Neuronal stem cell (in vitro differentiated cells): Measurements from ENCODE around the gene MYO16.

ENCODE experiments used
- DNase-seq: peaks from one replicate; pipeline ENCODE4 v3.0.0-alpha.2; 2013; ENCODE audit warnings: low spot score
- H2AFZ ChIP-seq: one replicate; pipeline ENCODE4 v1.6.1; 2013; ENCODE audit warnings: mild to moderate bottlenecking, low read length, inconsistent platforms
- H2AK5ac ChIP-seq: 2 replicates; pipeline ENCODE4 v1.6.1; 2013; ENCODE audit warnings: low read depth, mild to moderate bottlenecking, inconsistent platforms, low read length, moderate library complexity, mixed read lengths
- H2BK120ac ChIP-seq: 2 replicates; pipeline ENCODE4 v1.6.1; 2013; ENCODE audit warnings: low read depth, mild to moderate bottlenecking, inconsistent platforms, low read length, moderate library complexity, mixed read lengths
- H2BK12ac ChIP-seq: one replicate; pipeline ENCODE4 v1.6.1; 2013; ENCODE audit warnings: low read length, inconsistent platforms
- H2BK15ac ChIP-seq: 2 replicates; pipeline ENCODE4 v1.6.1; 2013; ENCODE audit warnings: mild to moderate bottlenecking, low read length, inconsistent platforms, mixed read lengths
- H2BK5ac ChIP-seq: one replicate; pipeline ENCODE4 v1.6.1; 2013; ENCODE audit warnings: inconsistent platforms, mild to moderate bottlenecking, low read length, moderate library complexity
- H3K14ac ChIP-seq: one replicate; pipeline ENCODE4 v1.6.1; 2013; ENCODE audit warnings: low read length, inconsistent platforms
- H3K18ac ChIP-seq: 2 replicates; pipeline ENCODE4 v1.6.1; 2013; ENCODE audit warnings: low read length, inconsistent platforms
- H3K23ac ChIP-seq: 2 replicates; pipeline ENCODE4 v1.6.1; 2013; ENCODE audit warnings: low read depth, mild to moderate bottlenecking, mixed read lengths, low read length, inconsistent platforms; ENCODE audit not compliant: poor library complexity
- H3K27ac ChIP-seq: replicated peaks from 3 replicates; pipeline ENCODE4 v1.5.1; 2013; ENCODE audit warnings: low read length, inconsistent platforms
- H3K27me3 ChIP-seq, 3 experiments: 2 replicates each; pipeline ENCODE4 v1.6.1; 2013; ENCODE audit warnings: low read length in 3 of 3, mild to moderate bottlenecking in 2 of 3, inconsistent platforms in 1 of 3, low read depth in 1 of 3, mixed read lengths in 1 of 3, moderate library complexity in 1 of 3; ENCODE audit not compliant: control insufficient read depth in 3 of 3, insufficient read depth in 3 of 3
- H3K36me3 ChIP-seq, 2 donors: replicated peaks in 1 of 2; 2 replicates each; pipeline ENCODE4 v1.6.1; 2013; ENCODE audit warnings: low read length in 2 of 2; ENCODE audit not compliant: control insufficient read depth in 2 of 2, insufficient read depth in 2 of 2
- H3K4ac ChIP-seq: 2 replicates; pipeline ENCODE4 v1.6.1; 2013; ENCODE audit warnings: inconsistent platforms, mild to moderate bottlenecking, low read length, moderate library complexity
- H3K4me1 ChIP-seq, 2 donors: 1 replicate in 1 of 2; 2 replicates in 1 of 2; pipeline ENCODE4 v1.6.1; 2013; ENCODE audit warnings: low read length in 2 of 2, low read depth in 1 of 2; ENCODE audit not compliant: control insufficient read depth in 2 of 2, insufficient read depth in 1 of 2
- H3K4me2 ChIP-seq: one replicate; pipeline ENCODE4 v1.6.1; 2013; ENCODE audit warnings: mild to moderate bottlenecking, low read length, inconsistent platforms; ENCODE audit not compliant: insufficient read depth, poor library complexity, severe bottlenecking
- H3K4me3 ChIP-seq, 2 donors: 2 replicates each; pipeline ENCODE4 v1.5.1; 2013; ENCODE audit warnings: low read length in 2 of 2, mild to moderate bottlenecking in 2 of 2, inconsistent platforms in 1 of 2, moderate library complexity in 1 of 2
- H3K79me1 ChIP-seq: one replicate; pipeline ENCODE4 v1.6.1; 2013; ENCODE audit warnings: low read depth, mild to moderate bottlenecking, inconsistent platforms, low read length, moderate library complexity
- H3K9ac ChIP-seq: one replicate; pipeline ENCODE4 v1.6.1; 2013; ENCODE audit warnings: mild to moderate bottlenecking, low read depth, low read length, inconsistent platforms; ENCODE audit not compliant: poor library complexity
- H3K9me3 ChIP-seq, 2 donors: replicated peaks in 1 of 2; 2 replicates each; pipeline versions ENCODE3 to v1.6.1; 2013; ENCODE audit warnings: low read length in 2 of 2, mild to moderate bottlenecking in 2 of 2, inconsistent platforms in 1 of 2, low read depth in 1 of 2, mixed read lengths in 1 of 2, moderate library complexity in 1 of 2; ENCODE audit not compliant: control insufficient read depth in 2 of 2, insufficient read depth in 1 of 2
- H4K8ac ChIP-seq: one replicate; pipeline ENCODE4 v1.6.1; 2013; ENCODE audit warnings: low read depth, mild to moderate bottlenecking, inconsistent platforms, low read length, moderate library complexity
- H4K91ac ChIP-seq: one replicate; pipeline ENCODE4 v1.6.1; 2013; ENCODE audit warnings: low read length, low read depth, mild to moderate bottlenecking, inconsistent platforms; ENCODE audit not compliant: poor library complexity
- WGBS, 2 donors: extraction: QIAGEN DNeasy Blood & Tissue Kit; methylation state at CpG; one replicate each; pipeline ENCODE4 v1.1.7; 2013; ENCODE audit warnings: missing lambda C conversion rate in 2 of 2, mixed read lengths in 1 of 2; ENCODE audit not compliant: insufficient read length in 2 of 2, insufficient replicate concordance in 1 of 2; ENCODE audit errors: extremely low coverage in 2 of 2; 5-methylcytosine and 5-hydroxymethylcytosine counted together

The MYO16 gene

DNA sequence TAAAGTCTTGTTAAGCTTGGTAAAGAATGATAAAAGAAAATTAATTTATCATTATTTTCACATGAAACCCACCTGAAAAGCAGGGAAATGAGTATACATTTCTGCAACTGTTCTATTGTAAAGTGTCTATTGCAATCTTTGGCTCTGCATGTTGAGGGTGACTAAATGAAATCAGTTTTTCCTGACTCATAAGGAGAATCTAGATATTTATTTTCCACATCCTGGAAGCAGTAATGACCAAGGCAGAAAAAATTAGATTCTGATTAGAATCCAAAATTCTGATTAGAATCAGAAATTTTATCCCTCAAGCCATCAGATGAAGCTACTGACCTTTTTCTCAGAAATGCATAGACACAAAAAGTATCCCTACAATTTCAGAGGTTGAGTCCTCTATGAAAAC lies 178.4 kb downstream of the MYO16 start:
- DNase-seq, result no peak
- Histone ChIP-seq H2BK120ac (no peak overlapping the region), H3K36me3 (no peaks in the 10 kb centered on the region), H3K4me2 (no peak overlapping the region), H3K14ac (no peak overlapping the region), H3K4me3 (no peak overlapping the region), H4K91ac (no peak overlapping the region), H3K18ac (no peak overlapping the region), H2BK5ac (no peak overlapping the region), H3K9ac (no peak overlapping the region), H2BK15ac (no peak overlapping the region), H4K8ac (no peak overlapping the region), H3K4ac (no peak overlapping the region), H3K27ac (no peak overlapping the region), H3K79me1 (no peaks in the 10 kb centered on the region), H3K9me3 (no peaks in the 10 kb centered on the region), H2AK5ac (no peak overlapping the region), H3K27me3 (no peaks in the 10 kb centered on the region), H2BK12ac (no peak overlapping the region), H3K4me1 (no peaks in the 10 kb centered on the region), H2AFZ (no peak overlapping the region), H3K23ac (no peak overlapping the region)

- H3K27ac ChIP-seq, result no peak overlapping the region
- H3K4me1 ChIP-seq, result no peaks in the 10 kb centered on the region
- H4K8ac ChIP-seq, result no peak overlapping the region
- H2AFZ ChIP-seq, result no peak overlapping the region
- no peak overlapping the region for H3K4me2 ChIP-seq
- H3K4me3 ChIP-seq, result no peak overlapping the region
- WGBS, 2 donors, result no CpG with 5 or more reads among the region's 5 CpGs
- no peak overlapping the region for H3K9ac ChIP-seq
- no peak overlapping the region for H3K23ac ChIP-seq
- no peak overlapping the region for H3K18ac ChIP-seq
- no peak overlapping the region for H2BK15ac ChIP-seq
- no peak for DNase-seq
- H3K36me3 ChIP-seq, result no peaks in the 10 kb centered on the region
- H2BK12ac ChIP-seq, result no peak overlapping the region
- H3K9me3 ChIP-seq, result no peaks in the 10 kb centered on the region
- H3K27me3 ChIP-seq, result no peaks in the 10 kb centered on the region
- no peak overlapping the region for H2BK5ac ChIP-seq
- no peaks in the 10 kb centered on the region for H3K79me1 ChIP-seq
- H2BK120ac ChIP-seq, result no peak overlapping the region
- no peak overlapping the region for H4K91ac ChIP-seq
- no peak overlapping the region for H2AK5ac ChIP-seq
- no peak overlapping the region for H3K4ac ChIP-seq
- no peak overlapping the region for H3K14ac ChIP-seq
Observed at GRCh38 chr13:108812165-108812564, 182.8 kb downstream of the MYO16 start.

- no peak overlapping the region for H2BK120ac ChIP-seq
- H3K27me3 ChIP-seq, result no peaks in the 10 kb centered on the region
- no peaks in the 10 kb centered on the region for H3K36me3 ChIP-seq
- no CpG with 5 or more reads among the region's 2 CpGs for WGBS, 2 donors
- no peak overlapping the region for H4K8ac ChIP-seq
- no peak overlapping the region for H2BK5ac ChIP-seq
- no peaks in the 10 kb centered on the region for H3K4me1 ChIP-seq
- no peak overlapping the region for H4K91ac ChIP-seq
- no peak overlapping the region for H2BK15ac ChIP-seq
- H3K18ac ChIP-seq, result no peak overlapping the region
- H3K9me3 ChIP-seq, result no peaks in the 10 kb centered on the region
- H3K23ac ChIP-seq, result no peak overlapping the region
- H3K79me1 ChIP-seq, result no peaks in the 10 kb centered on the region
- no peak overlapping the region for H3K14ac ChIP-seq
- no peak overlapping the region for H3K4me2 ChIP-seq
- H2BK12ac ChIP-seq, result no peak overlapping the region
- H2AK5ac ChIP-seq, result no peak overlapping the region
- H2AFZ ChIP-seq, result no peak overlapping the region
- H3K4ac ChIP-seq, result no peak overlapping the region
- no peak overlapping the region for H3K9ac ChIP-seq
- no peak overlapping the region for H3K27ac ChIP-seq
- H3K4me3 ChIP-seq, result no peak overlapping the region
- DNase-seq, result no peak
Observed at GRCh38 chr13:108812661-108813060, 183.2 kb downstream of the MYO16 start.

DNA sequence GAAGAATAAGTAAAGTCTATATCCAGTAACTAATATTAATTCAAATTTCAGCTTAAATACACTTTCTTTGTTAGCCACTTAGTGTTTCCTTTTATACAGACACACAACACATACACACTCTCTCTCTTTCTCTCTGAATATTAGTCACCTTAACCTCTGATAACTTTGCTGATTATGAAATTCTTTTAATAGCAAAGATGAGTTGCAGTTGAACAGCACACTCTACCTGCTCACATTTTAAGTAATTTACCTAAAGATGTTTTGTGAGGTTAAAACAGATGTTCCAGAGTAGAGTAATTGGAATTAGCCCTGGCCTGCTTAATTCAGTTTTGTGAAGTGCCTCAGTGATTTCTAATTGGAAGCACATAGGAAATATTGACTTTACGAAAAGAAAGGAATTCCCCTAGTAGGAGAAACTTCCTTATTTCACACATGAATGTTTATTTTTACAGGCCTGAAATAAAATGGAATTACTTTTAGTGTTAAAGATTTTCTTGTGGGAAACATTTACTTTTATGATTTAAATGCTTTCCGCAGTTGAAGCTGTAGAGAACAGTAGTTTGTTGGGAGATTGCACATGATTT lies 184.3 kb downstream of the MYO16 start:
- H3K9me3 ChIP-seq, result no peaks in the 10 kb centered on the region
- no peak overlapping the region for H3K4ac ChIP-seq
- no peaks in the 10 kb centered on the region for H3K27me3 ChIP-seq
- no peaks in the 10 kb centered on the region for H3K36me3 ChIP-seq
- H2BK120ac ChIP-seq, result no peak overlapping the region
- H3K23ac ChIP-seq, result no peak overlapping the region
- H3K4me2 ChIP-seq, result no peak overlapping the region
- WGBS, 2 donors, result no CpG with 5 or more reads among the region's 2 CpGs
- no peak overlapping the region for H2AK5ac ChIP-seq
- H2BK12ac ChIP-seq, result no peak overlapping the region
- H3K9ac ChIP-seq, result no peak overlapping the region
- H3K4me1 ChIP-seq, result no peaks in the 10 kb centered on the region
- H3K27ac ChIP-seq, result no peak overlapping the region
- H2BK5ac ChIP-seq, result no peak overlapping the region
- no peak overlapping the region for H3K14ac ChIP-seq
- H2BK15ac ChIP-seq, result no peak overlapping the region
- no peak overlapping the region for H2AFZ ChIP-seq
- H3K18ac ChIP-seq, result no peak overlapping the region
- no peak overlapping the region for H4K8ac ChIP-seq
- DNase-seq, result no peak
- no peaks in the 10 kb centered on the region for H3K79me1 ChIP-seq
- no peak overlapping the region for H4K91ac ChIP-seq
- no peak overlapping the region for H3K4me3 ChIP-seq
